GM12873 (cell line): ENCODE results near the gene FARSB.

Experiments used
- CTCF ChIP-seq: IDR thresholded peaks from 2 replicates; pipeline ENCODE4 v1.5.1; 2012; ENCODE audit warnings: low read depth, mild to moderate bottlenecking, moderate library complexity, low read length, control low read depth; ENCODE audit not compliant: insufficient read depth; ENCODE audit errors: missing control alignments

FARSB gene

GRCh38 chr2:222615320-222615719 is 40.6 kb downstream of the FARSB start:
- no peak for TF ChIP-seq CTCF

GRCh38 chr2:222613715-222614331 is 42.1 kb downstream of the FARSB start:
- TF ChIP-seq CTCF: peak; percentile 81

GRCh38 chr2:222611684-222612083 is 44.2 kb downstream of the FARSB start:
- TF ChIP-seq CTCF: no peak

- peak; percentile 14 for TF ChIP-seq CTCF
Measured at GRCh38 chr2:222610746-222611145, 45.1 kb downstream of the FARSB start.

- no peak for TF ChIP-seq CTCF
Measured at GRCh38 chr2:222609381-222609780, 46.5 kb downstream of the FARSB start.

GRCh38 chr2:222608081-222608480 is 47.8 kb downstream of the FARSB start:
- TF ChIP-seq CTCF: no peak

GRCh38 chr2:222606306-222606705 is 49.6 kb downstream of the FARSB start:
- no peak for TF ChIP-seq CTCF
